ENCODE data around the gene CDCP2. TPM values are rescaled to one million over a fixed set of nuclear protein-coding genes. Genes with fewer than 3 reads are reported as not detected.
A peak's percentile ranks its signal among the peaks of the same experiment; 100 is the strongest.

CDCP2 gene
- total RNA-seq, 1 donor from 2014 or later, result not detected

DNA sequence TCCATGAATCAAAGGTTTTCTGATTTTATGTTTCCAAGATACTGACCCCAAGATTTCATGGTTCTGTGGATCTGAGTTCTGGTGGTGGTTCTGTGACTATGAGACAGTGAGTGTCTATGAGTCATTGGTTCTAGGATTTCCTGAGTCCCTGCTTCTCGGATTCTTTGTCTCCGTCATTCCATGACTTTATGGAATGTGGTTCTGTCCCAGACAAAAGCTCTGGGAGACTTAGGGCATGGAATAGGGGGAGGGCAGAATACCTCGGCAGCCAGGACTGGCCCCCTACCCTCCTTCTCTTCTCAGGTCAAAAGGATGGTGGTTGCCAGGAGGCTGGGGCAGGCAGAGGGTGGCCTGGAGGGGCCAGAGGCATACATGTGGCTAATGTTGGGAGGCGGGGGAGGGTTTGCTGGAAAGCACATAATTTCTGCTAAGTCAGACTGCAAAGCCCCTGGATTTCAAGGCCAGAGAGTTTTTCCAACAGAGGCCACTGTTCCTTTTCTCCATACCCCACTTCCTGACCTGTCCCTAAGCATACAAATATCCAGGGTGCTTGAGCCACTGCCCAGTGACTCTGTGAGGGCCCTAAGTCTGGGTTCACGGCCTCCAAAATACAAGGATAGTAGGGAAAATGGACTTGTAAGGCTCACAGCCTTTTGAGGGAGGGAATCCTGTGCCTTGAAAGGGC lies 17.2 kb downstream of the CDCP2 start:
- DNase-seq (ENCODE audit: low read depth) (peak; percentile 70), FAIRE-seq (no peak)
- peak overlapping the region; percentile 31 for H3K4me2 ChIP-seq (ENCODE audit: low read length)

DNA sequence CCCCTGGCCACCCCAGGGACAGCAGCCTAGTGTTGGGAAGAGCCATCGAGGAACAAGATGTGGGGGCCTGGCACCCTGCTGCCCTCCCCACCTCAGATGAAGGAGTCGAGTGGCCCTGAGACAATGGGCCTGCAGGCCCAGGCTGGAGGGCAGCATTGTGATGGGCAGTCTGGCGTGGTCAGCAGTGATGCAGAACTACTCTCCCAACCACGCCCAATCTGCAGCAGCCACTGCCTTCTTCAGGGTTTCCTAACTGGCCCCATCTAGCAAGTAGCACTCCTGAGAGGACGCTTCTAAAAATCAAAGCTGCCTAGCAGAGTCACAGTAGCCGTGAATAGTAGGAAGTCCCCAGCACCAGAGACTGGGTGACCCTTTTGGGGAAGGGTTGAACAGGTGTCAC lies 18.5 kb downstream of the CDCP2 start:
- H3K4me3 Mint-ChIP-seq (ENCODE audit: unreplicated experiment), result no peak overlapping the region
- Histone ChIP-seq H3K4me3 (ENCODE audit: insufficient read depth, low read depth, low read length) (no peak overlapping the region), H2AFZ (ENCODE audit: low read depth, low read length) (no peak overlapping the region), H4K20me1 (ENCODE audit: insufficient read depth, low read length) (no peaks in the 10 kb centered on the region), H3K36me3 (ENCODE audit: insufficient read depth, low read length) (no peaks in the 10 kb centered on the region), H3K4me2 (ENCODE audit: low read length) (no peak overlapping the region), H3K9ac (ENCODE audit: low read length) (no peak overlapping the region), H3K4me1 (ENCODE audit: insufficient read depth, low read length) (peaks cover 31% of the 10 kb centered on the region), H3K9me3 (ENCODE audit: insufficient read depth, low read depth, low read length) (no peaks in the 10 kb centered on the region), H3K79me2 (ENCODE audit: insufficient read depth, low read length) (no peaks in the 10 kb centered on the region), H3K27ac (ENCODE audit: low read depth, low read length) (no peak overlapping the region), H3K27me3 (ENCODE audit: insufficient read depth, low read length) (no peaks in the 10 kb centered on the region)
- H3K4me1 Mint-ChIP-seq (ENCODE audit: low read depth, unreplicated experiment), result peaks cover 25% of the 10 kb centered on the region
- no peak overlapping the region for H3K27ac Mint-ChIP-seq (ENCODE audit: unreplicated experiment)
- H3K27me3 Mint-ChIP-seq (ENCODE audit: low read depth, unreplicated experiment), result peaks cover 13% of the 10 kb centered on the region
- peaks cover 3% of the 10 kb centered on the region for H3K9me3 Mint-ChIP-seq (ENCODE audit: unreplicated experiment)
- DNase-seq (ENCODE audit: low read depth), result no peak
- TF ChIP-seq, protein P1, sequence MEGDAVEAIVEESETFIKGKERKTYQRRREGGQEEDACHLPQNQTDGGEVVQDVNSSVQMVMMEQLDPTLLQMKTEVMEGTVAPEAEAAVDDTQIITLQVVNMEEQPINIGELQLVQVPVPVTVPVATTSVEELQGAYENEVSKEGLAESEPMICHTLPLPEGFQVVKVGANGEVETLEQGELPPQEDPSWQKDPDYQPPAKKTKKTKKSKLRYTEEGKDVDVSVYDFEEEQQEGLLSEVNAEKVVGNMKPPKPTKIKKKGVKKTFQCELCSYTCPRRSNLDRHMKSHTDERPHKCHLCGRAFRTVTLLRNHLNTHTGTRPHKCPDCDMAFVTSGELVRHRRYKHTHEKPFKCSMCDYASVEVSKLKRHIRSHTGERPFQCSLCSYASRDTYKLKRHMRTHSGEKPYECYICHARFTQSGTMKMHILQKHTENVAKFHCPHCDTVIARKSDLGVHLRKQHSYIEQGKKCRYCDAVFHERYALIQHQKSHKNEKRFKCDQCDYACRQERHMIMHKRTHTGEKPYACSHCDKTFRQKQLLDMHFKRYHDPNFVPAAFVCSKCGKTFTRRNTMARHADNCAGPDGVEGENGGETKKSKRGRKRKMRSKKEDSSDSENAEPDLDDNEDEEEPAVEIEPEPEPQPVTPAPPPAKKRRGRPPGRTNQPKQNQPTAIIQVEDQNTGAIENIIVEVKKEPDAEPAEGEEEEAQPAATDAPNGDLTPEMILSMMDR (IDR thresholded peaks at IDR 0.05; ENCODE audit: insufficient read depth, low read depth, low read length), result no peak
- no peak for TF ChIP-seq EZH2 (IDR thresholded peaks at IDR 0.05; ENCODE audit: insufficient read depth, low read length)
- no peaks in the 10 kb centered on the region for H3K36me3 Mint-ChIP-seq (ENCODE audit: low read depth, unreplicated experiment)
- no peak for FAIRE-seq

More for the DNA sequence above, 17.2 kb downstream of the CDCP2 start:
- Histone ChIP-seq H3K4me3 (ENCODE audit: insufficient read depth, low read depth, low read length) (no peak overlapping the region), H3K36me3 (ENCODE audit: insufficient read depth, low read length) (no peaks in the 10 kb centered on the region), H3K9ac (ENCODE audit: low read length) (peak overlapping the region; percentile 75), H3K79me2 (ENCODE audit: insufficient read depth, low read length) (no peaks in the 10 kb centered on the region), H3K9me3 (ENCODE audit: insufficient read depth, low read depth, low read length) (no peaks in the 10 kb centered on the region), H3K27ac (ENCODE audit: low read depth, low read length) (peak overlapping the region; percentile 76), H3K27me3 (ENCODE audit: insufficient read depth, low read length) (no peaks in the 10 kb centered on the region), H3K4me1 (ENCODE audit: insufficient read depth, low read length) (peaks cover 31% of the 10 kb centered on the region), H2AFZ (ENCODE audit: low read depth, low read length) (no peak overlapping the region), H4K20me1 (ENCODE audit: insufficient read depth, low read length) (no peaks in the 10 kb centered on the region)
- peaks cover 3% of the 10 kb centered on the region for H3K9me3 Mint-ChIP-seq (ENCODE audit: unreplicated experiment)
- no peaks in the 10 kb centered on the region for H3K36me3 Mint-ChIP-seq (ENCODE audit: low read depth, unreplicated experiment)
- H3K27me3 Mint-ChIP-seq (ENCODE audit: low read depth, unreplicated experiment), result peaks cover 7% of the 10 kb centered on the region
- H3K4me1 Mint-ChIP-seq (ENCODE audit: low read depth, unreplicated experiment), result peaks cover 25% of the 10 kb centered on the region
- peak overlapping the region; percentile 90 for H3K27ac Mint-ChIP-seq (ENCODE audit: unreplicated experiment)
- TF ChIP-seq, protein P1 (IDR thresholded peaks at IDR 0.05; ENCODE audit: insufficient read depth, low read depth, low read length), result no peak
- no peak for TF ChIP-seq EZH2 (IDR thresholded peaks at IDR 0.05; ENCODE audit: insufficient read depth, low read length)
- H3K4me3 Mint-ChIP-seq (ENCODE audit: unreplicated experiment), result peak overlapping the region; percentile 50

DNA sequence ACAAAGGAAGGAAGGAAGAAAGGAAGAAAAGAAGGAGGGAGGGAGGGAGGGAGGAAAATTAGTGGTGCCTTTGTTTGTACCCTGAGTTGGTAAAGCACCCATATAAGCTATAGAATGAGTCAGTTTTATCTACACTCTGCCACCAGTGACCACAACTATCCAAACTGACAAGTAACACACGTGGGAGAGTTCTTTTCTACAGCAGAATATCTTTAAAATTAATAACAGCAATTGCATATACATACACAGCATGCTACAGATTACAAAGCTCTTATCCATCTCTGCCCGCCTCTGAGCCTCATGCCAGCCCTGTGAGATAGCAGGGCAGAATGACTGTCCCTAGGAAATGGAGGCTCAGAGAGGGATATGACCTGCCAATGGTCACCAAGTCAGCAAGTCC lies 20.3 kb downstream of the CDCP2 start:
- H3K79me2 ChIP-seq (ENCODE audit: insufficient read depth, low read length), result no peaks in the 10 kb centered on the region
- no peak overlapping the region for H3K4me3 Mint-ChIP-seq (ENCODE audit: unreplicated experiment)
- H3K4me1 Mint-ChIP-seq (ENCODE audit: low read depth, unreplicated experiment), result peaks cover 27% of the 10 kb centered on the region
- H3K27me3 Mint-ChIP-seq (ENCODE audit: low read depth, unreplicated experiment), result peaks cover 24% of the 10 kb centered on the region
- no peak overlapping the region for H2AFZ ChIP-seq (ENCODE audit: low read depth, low read length)
- no peaks in the 10 kb centered on the region for H3K9me3 ChIP-seq (ENCODE audit: insufficient read depth, low read depth, low read length)
- H3K36me3 ChIP-seq (ENCODE audit: insufficient read depth, low read length), result no peaks in the 10 kb centered on the region
- peaks cover 10% of the 10 kb centered on the region for H3K9me3 Mint-ChIP-seq (ENCODE audit: unreplicated experiment)
- no peak overlapping the region for H3K4me3 ChIP-seq (ENCODE audit: insufficient read depth, low read depth, low read length)
- H3K9ac ChIP-seq (ENCODE audit: low read length), result no peak overlapping the region
- H4K20me1 ChIP-seq (ENCODE audit: insufficient read depth, low read length), result no peaks in the 10 kb centered on the region
- no peak overlapping the region for H3K27ac ChIP-seq (ENCODE audit: low read depth, low read length)
- FAIRE-seq (no peak), DNase-seq (ENCODE audit: low read depth) (no peak)
- H3K27me3 ChIP-seq (ENCODE audit: insufficient read depth, low read length), result no peaks in the 10 kb centered on the region
- peaks cover 3% of the 10 kb centered on the region for H3K36me3 Mint-ChIP-seq (ENCODE audit: low read depth, unreplicated experiment)
- TF ChIP-seq EZH2 (IDR thresholded peaks at IDR 0.05; ENCODE audit: insufficient read depth, low read length), result no peak
- H3K27ac Mint-ChIP-seq (ENCODE audit: unreplicated experiment), result no peak overlapping the region
- peaks cover 25% of the 10 kb centered on the region for H3K4me1 ChIP-seq (ENCODE audit: insufficient read depth, low read length)
- no peak overlapping the region for H3K4me2 ChIP-seq (ENCODE audit: low read length)
